Endometrial microvascular endothelial cells (primary cell): Measurements from ENCODE around the gene CAMTA1. TPM values are rescaled to one million over a fixed set of nuclear protein-coding genes. Genes with fewer than 3 reads are reported as not detected.
"Not testable (repeated sequence)": the region's sequence is repeated elsewhere in the genome, so short reads cannot be mapped to it uniquely, and the experiment has no call there.

Experiments used
- in situ Hi-C: cut with HindIII; loops from 2 replicates; pipeline ENCODE4 v1.10.0; 2017; ENCODE audit warnings: low sequenced_read_pairs, low pct_unique_long_range_greater_than_20kb; ENCODE audit errors: inconsistent ontology term
- total RNA-seq: library from RNA; depleted of rRNA; stranded (reverse); fragments of >200 nt; gene quantifications from one replicate; pipeline ENCODE4 v1.2.3, GENCODE V29; 2015; ENCODE audit errors: inconsistent ontology term

CAMTA1 gene
- total RNA-seq, 1 donor from 2014 or later = 89.0 TPM

DNA sequence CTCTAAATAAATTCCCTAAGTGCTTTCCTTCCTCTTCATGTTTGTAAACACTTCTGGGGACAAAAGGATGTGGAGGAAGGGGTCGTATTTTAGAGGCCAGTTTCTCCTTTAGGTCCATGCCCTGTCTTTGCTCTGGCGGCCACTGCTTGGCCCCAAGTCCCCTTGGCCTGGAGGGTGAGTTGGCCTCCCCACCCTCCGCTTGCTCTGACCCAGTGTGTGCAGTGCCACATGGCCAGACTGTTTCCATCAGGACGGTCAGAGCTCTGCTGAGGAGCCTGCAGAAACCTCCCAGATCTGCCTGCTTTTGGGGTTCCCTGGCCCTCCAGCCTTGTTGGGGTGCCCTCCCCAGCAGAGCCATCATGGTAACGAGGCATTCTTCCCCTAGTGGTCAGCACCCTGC lies 127.8 kb downstream of the CAMTA1 start:
- in situ Hi-C loops = no loop called here

DNA sequence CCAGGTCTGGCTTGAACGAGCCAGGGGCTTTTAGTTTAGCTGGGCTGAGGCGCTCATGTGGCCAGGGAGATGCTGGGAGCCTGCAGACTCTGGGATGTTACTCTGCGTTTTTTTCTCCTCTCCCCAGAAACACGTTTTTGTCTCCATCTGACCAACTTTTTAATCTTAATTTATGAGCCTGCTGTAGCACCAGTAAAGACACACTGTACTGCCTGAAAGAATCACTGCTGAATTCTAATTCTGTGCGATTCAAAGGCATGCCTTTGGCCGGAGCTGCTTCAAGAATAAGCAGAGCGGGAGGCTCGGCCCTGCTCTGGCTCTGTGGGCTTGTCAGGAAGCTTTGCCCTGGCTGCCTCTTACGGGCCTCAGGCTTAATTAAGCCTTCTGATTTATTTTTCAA lies 129.5 kb downstream of the CAMTA1 start:
- in situ Hi-C loops = no loop called here

DNA sequence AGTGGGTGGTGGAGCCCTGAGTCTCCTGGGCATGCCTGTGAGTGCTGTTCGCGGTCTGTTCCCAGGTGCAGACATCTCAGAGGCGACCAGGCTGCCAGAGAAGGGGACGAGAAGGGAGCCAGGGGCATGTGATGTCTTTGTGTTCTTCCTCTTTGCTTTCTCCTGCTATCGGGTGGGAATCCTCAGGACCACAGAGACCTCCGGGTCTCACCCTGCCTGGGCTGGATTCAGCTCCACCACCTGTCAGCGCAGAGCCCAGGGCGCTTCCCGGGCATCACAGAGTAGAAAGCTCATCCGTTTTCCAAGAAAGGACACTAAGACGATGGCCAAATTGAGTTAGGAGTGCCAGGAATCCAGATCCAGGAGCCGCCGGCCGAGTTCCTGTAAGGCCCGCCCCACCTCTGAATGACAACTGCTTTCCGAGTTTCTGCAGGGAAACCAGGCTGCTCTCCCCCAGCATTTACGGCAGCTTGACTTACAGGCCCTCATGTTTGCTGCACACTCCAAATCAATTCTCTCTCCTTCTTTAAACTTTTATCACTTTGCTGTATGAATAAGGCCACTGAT lies 130.8 kb downstream of the CAMTA1 start:
- in situ Hi-C loops = no loop called here

DNA sequence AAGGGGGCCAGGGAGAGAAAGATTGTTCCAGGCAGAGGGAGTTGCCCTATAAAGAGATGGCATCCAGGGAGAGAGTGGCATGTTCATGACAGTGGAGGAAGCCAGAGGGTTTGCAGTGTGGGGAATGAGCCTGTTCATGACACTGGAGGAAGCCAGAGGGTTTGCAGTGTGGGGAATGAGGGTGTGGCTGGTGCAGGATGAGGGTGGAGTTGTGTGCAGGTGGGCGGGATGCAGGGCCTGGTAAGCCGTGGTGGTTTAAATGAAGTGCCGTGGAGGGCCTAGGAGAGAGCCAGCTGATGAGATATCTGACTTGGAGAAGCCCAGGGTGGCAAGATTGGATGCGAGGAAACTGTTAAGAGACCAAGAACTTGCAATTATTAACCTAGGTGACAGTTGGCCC lies 131.8 kb downstream of the CAMTA1 start:
- in situ Hi-C loops = no loop called here

DNA sequence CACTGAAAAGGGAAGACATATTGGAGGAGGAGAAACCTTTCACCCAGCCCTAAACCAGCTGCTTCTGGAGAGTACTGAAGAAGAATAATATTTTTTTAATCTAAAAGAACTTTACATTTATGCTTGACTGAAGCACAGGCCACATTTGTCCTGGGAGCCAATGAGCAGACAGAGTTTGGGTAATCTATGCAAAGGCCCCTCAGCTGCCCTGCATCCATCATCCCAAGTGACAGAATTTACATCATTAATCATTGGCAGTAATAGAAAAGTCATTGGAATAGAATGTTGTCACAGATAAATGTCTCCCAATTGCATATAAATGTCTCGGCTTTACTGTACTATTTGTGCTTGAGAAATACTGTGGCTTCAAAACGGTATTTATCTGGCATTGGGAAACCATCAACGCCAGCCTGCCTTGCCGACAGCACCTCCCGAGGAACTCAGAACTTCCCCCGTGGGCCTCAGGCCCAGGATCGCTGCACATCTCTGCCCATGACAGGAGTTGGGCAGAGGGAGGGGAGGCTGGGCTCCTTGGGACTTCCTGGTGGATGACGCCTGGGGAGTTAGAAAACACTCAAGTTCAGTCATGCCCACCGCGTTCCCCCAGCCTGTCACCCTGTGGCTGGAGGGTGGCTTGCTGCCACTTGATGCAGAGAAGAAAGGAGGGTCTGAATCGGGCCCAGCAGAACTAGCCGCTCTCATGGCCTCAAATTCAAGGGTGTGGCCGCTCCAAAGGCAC lies 133.1 kb downstream of the CAMTA1 start:
- in situ Hi-C loops = no loop called here

DNA sequence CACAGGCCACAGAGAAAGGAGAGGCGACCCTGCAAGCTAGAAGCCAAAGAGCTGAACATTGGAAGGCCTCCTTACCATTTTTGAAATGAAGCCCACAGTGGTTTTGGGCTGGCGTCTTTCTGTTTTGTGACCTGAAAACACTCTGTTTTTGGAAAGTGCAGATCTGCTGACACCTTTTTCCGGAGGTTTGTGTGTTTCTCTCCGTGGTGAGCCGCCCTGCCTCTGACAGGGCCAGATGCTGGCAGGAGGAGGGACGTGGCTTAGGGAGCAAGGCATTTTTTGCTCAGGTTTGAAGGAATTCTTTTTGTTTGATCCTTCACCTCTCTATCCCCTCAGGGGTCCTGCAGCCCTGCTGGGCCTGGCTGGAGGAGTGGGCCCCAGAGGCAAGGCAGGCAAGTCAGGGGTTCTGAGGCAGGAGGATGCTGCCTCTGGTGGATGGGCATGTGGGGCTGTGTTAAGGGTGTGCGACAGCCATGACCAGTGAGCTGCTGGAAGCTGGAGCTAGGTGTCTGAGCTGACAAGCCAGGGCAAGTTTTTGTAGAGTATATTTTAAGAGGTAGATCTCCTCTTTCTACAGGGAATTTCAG lies 133.8 kb downstream of the CAMTA1 start:
- in situ Hi-C loops = no loop called here

DNA sequence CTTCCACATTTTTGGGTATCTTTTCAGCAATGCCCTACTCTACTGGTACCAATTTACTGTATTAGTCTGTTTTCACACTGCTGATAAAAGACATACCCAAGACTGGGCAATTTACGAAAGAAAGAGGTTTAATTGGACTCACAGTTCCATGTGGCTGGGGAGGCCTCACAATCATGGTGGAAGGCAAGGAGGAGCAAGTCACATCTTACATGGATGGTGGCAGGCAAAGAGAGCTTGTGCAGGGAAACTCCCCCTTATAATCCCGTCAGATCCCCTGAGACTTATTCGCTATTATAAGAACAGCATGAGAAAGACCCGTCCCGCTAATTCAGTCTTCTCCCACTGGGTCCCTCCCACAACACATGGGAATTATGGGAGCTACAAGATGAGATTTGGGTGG lies 136.3 kb downstream of the CAMTA1 start:
- in situ Hi-C loops = not testable (repeated sequence)

DNA sequence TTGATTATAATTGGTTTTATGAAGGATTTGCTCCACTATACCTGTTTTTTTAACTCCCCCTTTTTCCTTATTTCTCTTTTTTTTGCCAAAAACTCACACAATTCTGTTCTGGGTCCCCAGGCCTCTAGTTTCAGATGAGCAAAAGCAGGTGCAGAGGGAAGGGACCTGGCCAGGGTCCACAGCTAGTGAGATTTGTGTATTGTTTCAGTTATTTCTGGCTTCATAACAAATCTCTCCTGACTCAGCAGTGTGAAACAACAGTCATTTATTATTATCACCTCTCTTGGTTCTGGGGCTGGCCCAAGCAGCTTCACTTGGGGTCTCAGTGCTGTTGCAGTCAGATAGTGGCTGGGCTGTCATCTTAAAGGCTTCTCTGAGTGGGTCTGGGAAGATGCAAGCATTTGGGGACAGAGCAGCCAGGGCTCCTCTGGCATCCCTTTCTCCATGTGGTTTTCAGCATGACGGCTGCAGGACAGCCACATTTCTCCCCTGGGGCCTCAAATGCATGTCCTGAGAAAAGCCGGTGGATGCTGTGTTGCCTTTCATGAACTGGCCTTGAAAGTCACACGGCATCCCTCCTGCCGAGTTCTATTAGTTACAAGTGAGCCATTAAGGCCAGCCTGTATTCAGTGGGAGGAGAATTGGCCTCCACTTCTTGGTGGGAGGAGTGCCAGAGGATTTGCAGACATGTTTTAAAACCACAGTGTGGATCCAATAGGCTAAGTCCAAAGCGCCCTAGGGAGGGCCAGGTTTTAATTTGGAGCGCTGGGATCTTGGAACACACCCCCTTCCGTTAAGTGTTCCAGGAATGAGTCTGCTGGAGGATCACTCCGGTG lies 137.1 kb downstream of the CAMTA1 start:
- in situ Hi-C loops = no loop called here

DNA sequence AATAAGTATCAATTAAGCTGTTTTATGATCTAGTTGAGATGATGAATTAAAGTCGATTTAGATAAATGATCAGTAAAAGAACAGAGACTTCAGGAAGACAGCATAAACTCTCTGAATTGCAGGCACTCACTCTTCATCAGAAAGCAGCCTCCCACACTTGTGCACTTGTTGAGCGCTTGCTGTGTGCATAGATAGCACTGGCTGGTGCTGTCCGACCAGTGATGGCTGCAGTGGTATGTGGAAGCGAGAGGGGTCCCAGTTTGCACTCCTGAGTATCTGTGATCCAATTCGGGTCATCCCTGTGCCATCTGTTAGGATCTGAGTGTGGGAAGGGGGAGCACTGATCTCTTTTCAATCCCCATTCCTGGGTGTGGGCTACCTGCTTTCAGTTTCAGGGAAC lies 137.8 kb downstream of the CAMTA1 start:
- in situ Hi-C loops = no loop called here

DNA sequence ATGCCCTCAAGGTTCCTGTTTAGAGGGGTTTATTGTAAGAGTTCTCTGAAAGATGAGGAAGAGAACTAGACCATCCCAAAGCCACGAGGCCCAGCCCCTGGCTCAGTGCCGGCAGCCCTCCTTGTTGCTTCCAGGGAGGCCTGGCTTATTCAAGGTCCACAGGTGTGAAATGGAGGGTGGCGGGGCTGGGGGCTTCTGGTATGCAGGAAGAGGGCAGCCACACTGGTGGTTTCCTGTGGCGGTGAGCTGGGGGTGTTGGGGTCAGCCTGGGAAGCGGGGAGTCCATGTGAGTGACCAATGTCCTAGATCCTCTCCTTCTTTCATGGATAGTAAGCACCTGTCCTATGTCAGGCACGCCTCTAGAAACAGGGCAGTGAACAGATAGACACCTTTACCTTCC lies 138.2 kb downstream of the CAMTA1 start:
- in situ Hi-C loops = no loop called here

DNA sequence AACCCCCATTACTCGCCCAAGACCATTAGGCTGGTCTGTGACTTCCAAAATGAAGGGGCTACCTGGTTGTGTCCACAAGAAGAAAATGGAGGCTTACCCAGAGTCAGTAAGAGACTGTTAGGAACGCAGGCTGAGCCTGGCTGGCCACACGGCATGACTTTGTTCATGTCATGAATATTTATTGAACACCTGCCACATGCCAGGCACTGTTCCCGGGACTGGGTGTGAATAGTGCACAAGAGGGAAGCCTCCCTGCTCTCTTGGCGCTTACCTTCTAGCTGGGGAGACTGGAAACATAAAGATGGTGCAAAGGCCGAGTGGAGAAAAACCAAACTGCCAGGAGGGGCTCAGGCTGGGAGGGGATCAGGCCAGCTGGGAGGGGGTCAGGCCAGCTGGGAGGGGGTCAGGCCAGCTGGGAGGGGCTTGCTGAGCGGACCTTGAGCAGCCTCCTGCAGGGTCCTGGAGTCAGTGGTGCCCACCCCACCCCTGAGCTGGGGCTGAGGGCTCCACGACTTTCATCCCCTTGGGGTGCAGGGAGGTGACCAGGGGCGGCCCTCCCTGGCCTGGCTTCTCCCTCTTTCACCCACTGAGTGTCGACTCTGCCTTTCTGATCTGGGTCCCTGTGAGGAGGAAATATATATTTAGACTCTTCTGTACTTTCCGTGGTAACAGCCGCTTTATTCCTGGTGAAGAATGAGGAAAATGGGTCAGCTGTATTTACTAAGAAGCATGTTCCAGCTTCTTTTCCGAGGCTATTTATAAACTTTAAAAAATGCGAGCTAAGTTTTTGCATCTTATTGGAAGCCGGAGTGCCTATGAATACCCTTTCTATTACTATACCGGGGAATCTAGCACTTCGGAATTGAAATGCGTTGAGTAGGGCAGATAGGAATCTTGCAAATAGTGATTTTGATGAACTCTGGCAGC lies 139.0 kb downstream of the CAMTA1 start:
- in situ Hi-C loops = no loop called here

DNA sequence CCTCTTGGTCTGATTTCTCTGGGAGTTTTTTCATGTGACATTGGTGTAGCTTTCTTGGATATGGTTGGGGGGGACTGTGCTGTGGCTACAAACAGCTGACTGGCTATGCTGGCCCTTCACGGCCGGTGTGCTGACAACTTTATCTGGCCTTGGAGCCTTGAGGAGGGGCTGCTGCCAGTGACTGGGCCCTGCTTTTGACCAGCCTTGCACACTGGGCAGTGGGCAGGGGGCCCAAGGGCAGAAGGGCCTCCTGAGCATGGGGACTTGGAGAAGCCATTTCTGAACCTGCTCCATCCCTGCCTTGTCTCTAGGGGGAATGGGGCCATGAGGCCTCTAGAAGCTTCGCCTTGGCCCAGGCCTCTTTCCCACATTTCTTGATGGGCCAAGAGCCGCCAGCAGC lies 139.6 kb downstream of the CAMTA1 start:
- in situ Hi-C loops = no loop called here

DNA sequence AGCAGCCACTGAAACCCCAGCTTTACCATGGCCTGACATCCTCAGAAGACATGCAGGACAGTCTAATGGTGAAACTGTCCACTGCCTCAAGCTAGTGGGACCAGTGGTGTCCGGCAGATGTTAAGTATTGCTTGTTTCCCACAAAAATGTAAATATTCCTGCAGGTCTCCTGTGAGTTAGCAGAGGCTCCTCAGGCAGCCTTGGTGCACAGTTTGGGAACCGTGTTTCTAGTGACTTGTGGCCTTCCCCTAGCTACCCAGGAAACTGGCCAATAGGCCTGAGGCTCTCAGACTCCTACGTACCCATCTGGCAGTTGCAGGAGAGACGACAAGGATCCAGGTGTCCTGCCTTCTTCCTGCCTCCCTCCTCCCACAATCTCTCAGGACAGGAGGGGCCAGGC lies 142.4 kb downstream of the CAMTA1 start:
- in situ Hi-C loops = no loop called here

DNA sequence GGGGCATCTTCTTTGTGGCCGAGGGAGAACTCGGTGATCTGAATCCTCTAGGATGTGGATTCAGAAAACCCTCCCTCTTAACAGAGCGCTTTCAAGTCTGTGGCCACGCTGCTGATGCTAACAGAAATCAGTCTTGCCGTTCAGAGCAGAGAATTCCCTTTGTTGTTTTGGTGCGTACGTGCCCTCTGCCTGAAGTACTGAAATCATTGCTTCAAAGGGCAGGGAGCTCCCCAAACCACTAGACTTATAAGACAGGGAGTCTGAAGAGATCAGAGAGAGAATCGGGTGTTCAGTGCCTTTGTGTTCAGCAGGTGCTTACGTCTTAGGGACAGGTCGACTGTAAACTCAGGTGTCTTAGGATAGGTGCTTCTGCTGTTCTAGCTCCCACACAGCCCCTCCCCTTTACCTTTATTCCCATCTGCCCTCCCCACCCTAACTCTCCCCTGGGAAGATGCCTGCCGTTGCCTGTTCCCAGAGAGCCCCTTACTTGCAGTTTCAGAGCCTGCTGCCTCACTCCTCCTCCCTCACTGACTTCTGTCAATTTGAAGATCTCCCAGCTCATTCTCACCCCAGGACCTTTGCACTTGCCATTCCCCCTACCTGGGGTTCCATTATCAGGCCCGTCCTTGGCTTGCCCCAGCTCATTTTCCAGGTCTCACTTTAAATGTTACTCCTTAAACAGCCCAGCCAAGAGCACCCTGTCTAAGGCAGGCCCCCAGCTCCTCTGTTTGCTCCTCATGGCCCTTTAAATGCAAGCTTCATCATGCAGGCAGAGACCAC lies 143.0 kb downstream of the CAMTA1 start:
- in situ Hi-C loops = no loop called here

DNA sequence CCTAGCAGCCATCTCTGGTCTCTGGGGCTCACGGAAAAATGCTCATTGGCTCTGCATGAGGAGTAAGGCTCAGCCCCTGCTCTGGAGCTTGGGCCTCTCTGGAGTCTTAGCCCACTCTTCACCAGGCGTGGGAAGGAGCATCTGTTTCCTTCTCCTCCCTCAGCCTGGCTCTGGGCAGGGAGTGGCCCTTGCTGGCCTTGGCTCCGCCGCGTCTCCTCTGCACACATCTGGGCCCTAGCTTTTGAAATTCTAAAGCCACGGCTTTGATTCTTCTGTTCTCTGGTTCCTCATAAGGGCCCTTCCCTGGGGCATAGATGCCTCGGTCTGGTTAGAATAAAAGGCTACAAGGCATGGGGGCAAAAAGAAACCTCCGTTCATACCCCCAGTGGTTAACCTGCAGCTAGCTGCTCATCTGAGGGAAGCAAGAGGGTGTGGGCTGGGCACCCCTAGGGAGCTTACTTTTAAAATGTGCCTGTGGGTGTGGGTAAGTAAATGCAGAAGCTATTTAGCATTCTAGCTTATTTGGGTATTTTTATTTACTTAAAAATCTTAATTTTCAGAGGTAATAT lies 145.6 kb downstream of the CAMTA1 start:
- in situ Hi-C loops = no loop called here

DNA sequence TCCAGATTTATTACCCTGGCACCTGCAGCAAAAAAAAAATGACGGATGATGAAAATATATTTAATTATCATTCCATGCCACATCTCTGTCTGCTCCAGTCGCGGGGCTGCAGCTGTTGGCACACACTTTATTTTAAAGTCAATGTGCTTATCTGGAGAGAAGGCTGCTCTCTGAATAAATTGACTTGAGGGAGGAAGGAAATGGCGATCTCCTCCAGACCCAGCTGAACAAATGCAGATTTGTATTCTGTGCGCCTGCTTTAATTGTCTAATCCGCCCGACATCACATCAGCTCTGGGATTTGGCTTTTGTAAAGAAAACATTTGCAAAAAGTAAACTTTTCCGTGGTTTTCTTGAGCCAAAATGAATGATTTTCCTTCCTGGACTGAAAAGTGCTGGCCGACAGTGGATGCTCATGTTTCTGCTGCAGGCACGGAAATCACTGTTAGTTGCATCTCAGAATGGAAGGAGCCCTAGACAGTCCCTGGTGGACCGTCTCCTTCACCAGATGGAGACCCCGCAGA lies 150.2 kb downstream of the CAMTA1 start:
- in situ Hi-C loops = no loop called here

DNA sequence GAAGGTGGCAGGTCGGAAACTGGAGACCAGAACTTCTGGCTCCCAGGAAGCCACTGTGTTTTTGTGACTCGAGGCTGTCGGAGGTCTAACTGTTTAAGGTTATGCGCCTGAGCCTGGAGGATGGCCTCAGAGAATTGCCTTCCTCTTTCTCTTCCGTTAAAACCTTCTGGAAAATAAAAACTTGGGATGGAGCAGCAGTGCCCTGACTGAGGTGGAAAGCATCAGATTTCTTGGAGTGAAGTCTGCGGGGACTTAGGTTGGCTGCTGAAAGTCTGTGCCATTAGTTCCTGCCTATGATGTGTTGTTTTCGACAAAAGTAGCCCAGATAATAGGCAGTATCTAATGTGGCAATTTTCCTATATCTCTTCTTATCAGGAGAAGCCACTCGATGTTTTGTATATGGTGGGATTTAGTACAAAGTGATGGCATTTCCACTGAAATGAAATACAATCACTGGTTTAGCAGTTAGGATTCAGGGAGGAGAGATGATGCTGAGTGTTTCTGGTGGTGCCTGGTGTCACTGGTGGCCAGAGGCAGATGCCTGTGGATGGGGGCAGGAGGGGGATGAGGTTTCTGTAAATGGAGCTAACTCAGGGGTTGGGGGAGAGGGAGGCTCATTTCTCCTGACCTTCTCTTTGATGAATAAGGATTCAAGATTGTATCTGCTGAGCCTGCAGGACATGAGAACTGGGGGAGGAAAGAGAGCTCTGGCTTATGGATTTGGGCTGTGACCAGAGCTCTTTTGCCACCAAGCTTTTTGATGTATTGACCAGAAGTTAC lies 150.8 kb downstream of the CAMTA1 start:
- in situ Hi-C loops = no loop called here
